Testis (tissue), 3 donors: ENCODE data around the gene FCAR. TPM values are rescaled to one million over a fixed set of nuclear protein-coding genes. Genes with fewer than 3 reads are reported as not detected.
"Not testable (repeated sequence)": the region's sequence is repeated elsewhere in the genome, so short reads cannot be mapped to it uniquely, and the experiment has no call there.

Experiments
- DNase-seq: peaks from one replicate; pipeline ENCODE4 v3.0.0-alpha.2; 2019
- H3K27ac ChIP-seq, 2 donors: fragments of 200-600 bp; sonication (generic); one replicate each; pipeline ENCODE4 v1.5.1; 2019
- H3K27me3 ChIP-seq: fragments of 200-600 bp; sonication (generic); one replicate; pipeline ENCODE4 v1.5.1; 2019
- H3K36me3 ChIP-seq: fragments of 200-600 bp; sonication (generic); one replicate; pipeline ENCODE4 v1.5.1; 2017; ENCODE audit warnings: low read depth; ENCODE audit errors: missing control alignments
- H3K4me1 ChIP-seq: fragments of 200-600 bp; sonication (generic); one replicate; pipeline ENCODE4 v1.5.1; 2019
- H3K4me3 ChIP-seq, 2 donors: fragments of 200-600 bp; sonication (generic); one replicate each; pipeline ENCODE4 v1.5.1; 2017 to 2019
- H3K9me3 ChIP-seq: fragments of 200-600 bp; sonication (generic); one replicate; pipeline ENCODE4 v1.5.1; 2017
- POLR2A ChIP-seq: fragments of 450-650 bp; IDR thresholded peaks from one replicate; pipeline ENCODE4 v1.6.1; 2017; ENCODE audit warnings: antibody characterized with exemption, mild to moderate bottlenecking, moderate library complexity
- WGBS, 2 donors: methylation state at CpG; one replicate each; pipeline ENCODE4 v1.1.5; 2018; 5-methylcytosine and 5-hydroxymethylcytosine counted together
- intact Hi-C: fragments of 100-400 bp; cut with DNase I; formaldehyde crosslinking; loops from one replicate; pipeline ENCODE4 v1.15.1; 2023; ENCODE audit warnings: low total_unique reads
- polyA plus RNA-seq: library from polyadenylated mRNA; stranded (reverse); fragments of 350-450 nt; fragmentation: Illumina TruSeq; extraction: RNeasy Lipid Tissue Mini Kit (QIAGEN cat#74804); gene quantifications from one replicate; pipeline ENCODE4 v1.2.3, GENCODE V29; 2014; ENCODE audit warnings: low read depth, low replicate concordance; ENCODE audit not compliant: insufficient read depth
- total RNA-seq, 2 donors: library from RNA; depleted of rRNA; stranded (reverse); fragments of >200 nt; gene quantifications; one replicate each; pipeline ENCODE4 v1.2.3, GENCODE V29; 2016
- TF ChIP-seq, protein P1 (sequence below), 3 experiments: fragments of 450-650 bp in 2 of 3; fragments of 200-600 bp in 1 of 3; sonication (generic) in 1 of 3; IDR thresholded peaks; one replicate each; pipeline ENCODE4 v1.5.1; 2016 to 2019; ENCODE audit warnings: antibody characterized with exemption in 3 of 3, mild to moderate bottlenecking in 2 of 3, moderate library complexity in 1 of 3

FCAR gene
- total and polyA plus RNA-seq, 3 donors from 2014 or later, result not detected

DNA sequence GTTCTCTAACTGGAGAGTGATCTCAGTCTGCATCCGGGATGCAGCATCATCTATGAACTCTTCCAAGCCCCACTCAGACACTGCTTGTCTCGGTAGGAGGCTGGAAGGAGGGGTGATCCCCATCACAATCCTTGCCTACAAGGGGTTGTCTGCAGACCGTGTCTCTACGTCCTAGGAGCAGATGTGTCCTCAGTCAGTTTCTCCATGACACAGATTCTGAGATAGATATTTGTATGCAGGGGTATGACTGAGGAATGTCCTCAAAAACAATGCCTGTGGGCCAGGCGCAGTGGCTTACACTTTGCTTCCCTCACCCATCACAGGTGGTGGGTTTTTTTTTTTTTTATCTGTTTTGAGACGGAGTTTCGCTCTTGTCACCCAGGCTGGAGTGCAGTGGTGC lies 32.8 kb downstream of the FCAR start:
- H3K27me3 ChIP-seq, result no peaks in the 10 kb centered on the region
- no peak for TF ChIP-seq POLR2A
- TF ChIP-seq, protein P1, sequence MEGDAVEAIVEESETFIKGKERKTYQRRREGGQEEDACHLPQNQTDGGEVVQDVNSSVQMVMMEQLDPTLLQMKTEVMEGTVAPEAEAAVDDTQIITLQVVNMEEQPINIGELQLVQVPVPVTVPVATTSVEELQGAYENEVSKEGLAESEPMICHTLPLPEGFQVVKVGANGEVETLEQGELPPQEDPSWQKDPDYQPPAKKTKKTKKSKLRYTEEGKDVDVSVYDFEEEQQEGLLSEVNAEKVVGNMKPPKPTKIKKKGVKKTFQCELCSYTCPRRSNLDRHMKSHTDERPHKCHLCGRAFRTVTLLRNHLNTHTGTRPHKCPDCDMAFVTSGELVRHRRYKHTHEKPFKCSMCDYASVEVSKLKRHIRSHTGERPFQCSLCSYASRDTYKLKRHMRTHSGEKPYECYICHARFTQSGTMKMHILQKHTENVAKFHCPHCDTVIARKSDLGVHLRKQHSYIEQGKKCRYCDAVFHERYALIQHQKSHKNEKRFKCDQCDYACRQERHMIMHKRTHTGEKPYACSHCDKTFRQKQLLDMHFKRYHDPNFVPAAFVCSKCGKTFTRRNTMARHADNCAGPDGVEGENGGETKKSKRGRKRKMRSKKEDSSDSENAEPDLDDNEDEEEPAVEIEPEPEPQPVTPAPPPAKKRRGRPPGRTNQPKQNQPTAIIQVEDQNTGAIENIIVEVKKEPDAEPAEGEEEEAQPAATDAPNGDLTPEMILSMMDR (IDR thresholded peaks at IDR 0.05), result no peak
- H3K27ac ChIP-seq, result no peak overlapping the region
- DNase-seq, result no peak
- WGBS, 2 donors, result 71 to 73% methylated on average over 6 to 7 of the region's 7 CpGs
- H3K4me3 ChIP-seq, result no peak overlapping the region
- H3K4me1 ChIP-seq, result no peaks in the 10 kb centered on the region
- intact Hi-C loops, result no loop called here
- H3K9me3 ChIP-seq, result no peaks in the 10 kb centered on the region
- H3K36me3 ChIP-seq, result no peaks in the 10 kb centered on the region

DNA sequence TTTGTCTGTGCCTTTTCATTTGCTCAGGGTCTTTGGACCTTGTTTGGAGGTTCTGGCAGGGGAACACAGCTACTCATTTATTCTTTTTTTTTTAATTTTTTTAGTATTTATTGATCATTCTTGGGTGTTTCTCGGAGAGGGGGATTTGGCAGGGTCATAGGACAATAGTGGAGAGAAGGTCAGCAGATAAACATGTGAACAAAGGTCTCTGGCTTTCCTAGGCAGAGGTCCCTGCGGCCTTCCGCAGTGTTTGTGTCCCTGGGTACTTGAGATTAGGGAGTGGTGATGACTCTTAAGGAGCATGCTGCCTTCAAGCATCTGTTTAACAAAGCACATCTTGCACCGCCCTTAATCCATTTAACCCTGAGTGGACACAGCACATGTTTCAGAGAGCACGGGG lies 33.9 kb downstream of the FCAR start:
- H3K36me3 ChIP-seq, H3K4me3 ChIP-seq, H3K4me1 ChIP-seq, H3K27ac ChIP-seq, H3K9me3 ChIP-seq, H3K27me3 ChIP-seq, DNase-seq, intact Hi-C loops: not testable (repeated sequence)
- 80 to 87% methylated on average over 4 to 5 of the region's 5 CpGs for WGBS, 2 donors

DNA sequence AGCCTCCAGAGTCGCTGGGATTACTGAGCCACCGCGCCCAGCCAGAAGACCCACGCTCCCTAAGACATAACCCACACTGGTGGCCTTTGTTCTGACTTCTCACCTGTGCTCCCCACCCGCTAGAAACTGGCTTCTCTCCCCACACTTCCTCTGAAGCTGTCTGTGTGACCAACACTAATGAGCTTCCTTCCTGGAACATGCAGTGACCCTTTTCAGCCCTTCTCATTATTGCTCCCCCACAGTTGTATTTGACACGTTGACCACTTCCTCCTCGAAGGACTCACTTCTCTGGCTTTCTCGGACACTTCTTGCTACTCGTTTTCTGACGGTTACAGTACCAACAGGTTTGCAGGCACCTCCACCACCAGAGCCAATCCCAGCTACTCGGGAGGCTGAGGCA lies 42.8 kb downstream of the FCAR start:
- Histone ChIP-seq H3K36me3 (no peaks in the 10 kb centered on the region), H3K9me3 (no peaks in the 10 kb centered on the region), H3K4me3 (no peak overlapping the region), H3K27me3 (no peaks in the 10 kb centered on the region), H3K27ac (no peak overlapping the region), H3K4me1 (no peaks in the 10 kb centered on the region)
- intact Hi-C loops, result no loop called here
- TF ChIP-seq, protein P1 (IDR thresholded peaks at IDR 0.05), result no peak
- no peak for TF ChIP-seq POLR2A
- WGBS, 2 donors, result 74 to 81% methylated on average over 11 of the region's 11 CpGs
- no peak for DNase-seq

DNA sequence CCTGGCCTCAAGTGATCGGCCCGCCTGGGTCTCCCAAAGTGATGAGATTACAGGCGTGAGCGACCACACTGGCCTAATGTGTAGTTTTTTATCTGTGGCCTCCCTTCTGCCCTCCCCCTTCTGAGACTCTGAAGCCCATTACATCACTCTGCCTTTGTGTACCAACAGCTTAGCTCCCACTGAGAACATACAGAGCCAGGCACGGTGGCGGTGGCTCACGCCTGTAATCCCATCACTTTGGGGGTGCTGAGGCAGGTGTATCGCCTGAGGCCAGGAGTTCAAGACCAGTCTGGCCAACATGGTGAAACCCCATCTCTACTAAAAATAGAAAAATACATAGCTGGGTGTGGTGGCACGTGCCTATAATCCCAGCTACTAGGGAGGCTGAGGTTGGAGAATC lies 44.5 kb downstream of the FCAR start:
- TF ChIP-seq, protein P1 (IDR thresholded peaks at IDR 0.05), result no peak
- TF ChIP-seq POLR2A, result no peak
- no peaks in the 10 kb centered on the region for H3K4me1 ChIP-seq
- DNase-seq, result no peak
- no peaks in the 10 kb centered on the region for H3K27me3 ChIP-seq
- intact Hi-C loops, result no loop called here
- H3K27ac ChIP-seq, result no peak overlapping the region
- WGBS, 2 donors, result 91% methylated on average over 9 of the region's 9 CpGs
- no peak overlapping the region for H3K4me3 ChIP-seq
- H3K36me3 ChIP-seq, result no peaks in the 10 kb centered on the region
- no peaks in the 10 kb centered on the region for H3K9me3 ChIP-seq

DNA sequence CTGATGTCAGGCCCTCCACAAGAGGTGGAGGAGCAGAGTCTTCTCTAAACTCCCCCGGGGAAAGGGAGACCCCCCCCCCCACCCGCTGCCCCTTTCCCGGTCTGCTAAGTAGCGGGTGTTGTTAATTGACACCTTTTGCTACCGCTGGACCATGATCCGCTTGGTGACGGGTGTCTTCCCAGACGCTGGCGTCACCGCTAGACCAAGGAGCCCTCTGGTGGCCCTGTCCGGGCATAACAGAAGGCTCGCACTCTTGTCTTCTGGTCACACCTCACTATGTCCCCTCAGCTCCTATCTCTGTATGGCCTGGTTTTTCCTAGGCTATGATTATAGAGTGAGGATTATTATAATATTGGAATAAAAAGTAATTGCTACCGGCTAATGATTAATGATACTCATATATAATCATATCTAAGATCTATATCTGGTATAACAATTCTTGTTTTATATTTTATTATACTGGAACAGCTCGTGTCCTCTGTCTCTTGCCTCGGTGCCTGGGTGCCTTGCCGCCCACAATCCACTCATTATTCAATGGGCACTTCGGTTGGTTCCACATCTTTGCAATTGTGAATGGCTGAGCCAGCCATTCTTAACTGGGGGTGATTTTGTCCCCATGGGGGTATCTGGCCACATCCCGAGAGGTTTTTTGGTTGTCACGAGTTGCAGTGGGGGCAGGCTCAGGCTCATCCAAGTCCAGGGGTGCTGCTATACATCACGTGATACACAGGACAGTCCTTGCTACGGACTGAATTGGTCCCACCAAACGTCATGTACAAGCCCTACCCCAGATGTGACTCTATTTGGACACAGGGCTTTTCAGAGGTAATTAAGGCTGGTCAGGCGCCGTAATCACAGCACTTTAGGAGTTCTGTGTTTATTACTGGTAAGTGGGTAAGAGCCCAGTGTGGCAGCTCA lies 45.9 kb downstream of the FCAR start:
- 49 to 71% methylated on average over 12 to 20 of the region's 24 CpGs for WGBS, 2 donors
- not testable (repeated sequence) for H3K27me3 ChIP-seq
- TF ChIP-seq, protein P1 (IDR thresholded peaks at IDR 0.05), result peak in 1 of 3 experiments; percentile 21

More for the DNA sequence above, 45.9 kb downstream of the FCAR start:
- H3K4me1 ChIP-seq, intact Hi-C loops, H3K9me3 ChIP-seq, H3K4me3 ChIP-seq, H3K36me3 ChIP-seq, DNase-seq, H3K27ac ChIP-seq: not testable (repeated sequence)
